GM12874 (cell line): Measurements from ENCODE around the gene MALSU1.

ENCODE experiments used
- CTCF ChIP-seq: IDR thresholded peaks from 2 replicates; pipeline ENCODE4 v1.5.1; 2011; ENCODE audit warnings: low read depth, mild to moderate bottlenecking, control low read depth, low read length, moderate library complexity; ENCODE audit not compliant: insufficient read depth

MALSU1 gene

GRCh38 chr7:23299770-23300300, 696 bp downstream of the MALSU1 start:
- no peak for TF ChIP-seq CTCF

- TF ChIP-seq CTCF, result no peak
Measured at GRCh38 chr7:23306936-23307521, 7.9 kb downstream of the MALSU1 start.

- TF ChIP-seq CTCF, result no peak
Measured at GRCh38 chr7:23308754-23309153, 9.6 kb downstream of the MALSU1 start.

GRCh38 chr7:23315366-23315765, 16.2 kb downstream of the MALSU1 start:
- TF ChIP-seq CTCF, result no peak

- TF ChIP-seq CTCF, result no peak
Measured at GRCh38 chr7:23331132-23331531, 32.0 kb downstream of the MALSU1 start.

GRCh38 chr7:23332193-23332592, 33.1 kb downstream of the MALSU1 start:
- TF ChIP-seq CTCF, result no peak

GRCh38 chr7:23332910-23333612, 33.9 kb downstream of the MALSU1 start:
- no peak for TF ChIP-seq CTCF
